CD4-positive, alpha-beta T cell treated with Interleukin-12 subunit alpha and Interleukin-12 subunit beta, for 1 hour (primary cell): ENCODE measurements around the gene PSME4.
"Not testable (repeated sequence)": the region's sequence is repeated elsewhere in the genome, so short reads cannot be mapped to it uniquely, and the experiment has no call there.

Experiments
- DNase-seq: peaks from one replicate; pipeline ENCODE4 v3.0.0-alpha.2; 2020

The PSME4 gene

DNA sequence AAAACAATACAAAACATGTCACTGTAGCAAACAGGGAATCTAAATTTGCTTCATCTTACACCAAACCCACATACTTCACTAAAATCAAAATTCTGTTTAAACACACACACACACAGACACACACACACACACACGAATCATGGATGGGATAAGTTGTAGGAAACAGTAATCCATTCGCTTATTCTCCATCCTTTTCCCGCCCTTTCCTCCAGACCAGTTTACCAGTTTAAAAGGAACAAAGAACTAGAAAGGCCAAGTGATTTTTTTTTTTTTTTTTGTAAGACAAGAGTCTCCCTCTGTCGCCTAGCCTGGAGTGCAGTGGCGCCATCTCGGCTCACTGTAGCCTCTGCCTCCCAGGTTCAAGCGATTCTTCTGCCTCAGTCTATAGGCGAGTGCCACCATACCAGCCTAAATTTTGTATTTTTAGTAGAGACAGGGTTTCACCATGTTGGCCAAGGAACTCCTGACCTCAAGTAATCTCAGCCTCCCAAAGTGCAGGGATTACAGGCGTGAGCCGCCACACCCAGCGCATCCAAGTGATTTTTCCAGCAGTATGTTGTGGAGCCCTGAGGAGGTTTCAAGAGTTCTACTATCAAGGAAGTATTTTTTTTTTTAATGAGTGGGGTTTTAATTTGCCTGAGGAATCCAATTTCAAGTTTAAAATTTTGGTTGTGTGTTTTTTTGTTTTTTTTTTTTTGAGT, 5.7 kb downstream of the PSME4 start:
- no peak for DNase-seq

- DNase-seq = peak; percentile 10
Observed at GRCh38 chr2:53964257-53964952, 6.4 kb downstream of the PSME4 start.

- DNase-seq = not testable (repeated sequence)
Observed at GRCh38 chr2:53961478-53962216, 9.1 kb downstream of the PSME4 start.

- DNase-seq = no peak
Observed at GRCh38 chr2:53960476-53960875, 10.3 kb downstream of the PSME4 start.

- DNase-seq = no peak
Observed at GRCh38 chr2:53958443-53958842, 12.3 kb downstream of the PSME4 start.

DNA sequence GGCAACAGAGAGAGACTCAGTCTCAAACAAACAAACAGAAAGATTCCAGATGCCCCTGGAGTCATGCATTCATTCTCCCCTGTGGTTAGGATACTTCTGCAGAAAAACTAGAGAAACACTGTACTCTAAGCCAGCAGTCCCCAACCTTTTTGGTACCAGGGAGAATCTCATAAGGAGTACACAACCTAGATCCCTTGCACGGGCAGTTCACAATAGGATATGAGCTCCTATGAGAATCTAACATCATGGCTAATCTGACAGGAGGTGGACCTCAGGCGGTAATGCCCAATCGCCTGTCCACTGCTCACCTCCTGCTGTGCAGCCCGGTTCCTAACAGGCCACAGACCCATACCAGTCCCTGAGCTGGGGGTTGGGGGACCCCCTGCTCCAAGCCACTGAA, 18.3 kb downstream of the PSME4 start:
- DNase-seq = no peak

DNA sequence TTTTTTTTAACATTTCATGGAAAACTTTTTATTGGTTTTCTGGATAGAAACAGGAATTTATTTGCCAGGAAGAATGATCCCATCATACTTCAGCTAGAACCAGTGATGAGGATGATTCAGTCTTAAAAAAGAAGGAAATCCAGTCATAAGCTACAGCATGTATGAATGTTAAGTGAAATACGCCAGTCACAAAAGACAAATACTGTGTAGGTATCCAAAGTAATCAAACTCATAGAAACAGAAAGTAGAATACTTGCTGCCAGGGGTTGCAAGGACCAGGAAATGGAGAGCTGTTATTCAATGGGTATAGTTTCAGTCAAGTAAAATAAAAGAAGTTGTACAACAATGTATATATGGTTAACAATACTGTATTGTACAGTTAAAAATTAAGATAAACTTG, 21.3 kb downstream of the PSME4 start:
- DNase-seq = no peak

DNA sequence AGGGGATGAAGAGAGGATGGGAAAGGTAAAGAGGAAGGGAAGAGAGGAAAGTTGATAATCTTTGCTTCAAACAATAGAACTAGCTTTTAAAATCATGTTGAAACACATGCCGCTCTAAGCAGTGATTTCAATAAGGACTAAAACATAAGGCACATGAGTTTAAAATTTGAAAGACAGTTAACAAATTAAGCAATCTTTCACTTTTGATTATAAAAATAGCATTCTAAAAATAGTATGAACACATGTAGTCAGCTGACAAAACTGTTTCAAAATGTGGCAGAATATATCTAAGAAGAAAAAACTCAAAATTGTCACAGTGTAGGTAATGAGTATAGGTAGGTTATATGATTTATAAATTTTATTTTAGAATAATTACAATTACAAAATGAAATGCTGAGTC, 25.3 kb downstream of the PSME4 start:
- DNase-seq = no peak

DNA sequence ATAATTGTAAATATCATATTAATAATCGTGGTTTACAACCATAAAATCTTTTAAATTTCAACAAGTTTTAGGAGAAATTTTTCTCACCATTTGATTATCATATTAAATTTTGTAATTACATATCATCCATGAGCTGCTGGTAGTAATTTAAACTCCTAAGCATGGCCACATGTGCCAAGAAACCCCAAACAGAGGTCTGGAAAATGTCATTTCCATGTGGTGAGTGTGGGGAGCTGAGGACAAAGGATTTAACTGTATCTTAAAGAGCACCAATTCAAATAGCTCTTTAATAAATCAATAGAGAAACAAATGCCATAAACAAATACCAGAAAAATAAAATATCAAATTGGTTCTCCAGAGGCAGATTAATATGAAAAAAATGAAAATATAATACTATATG, 26.3 kb downstream of the PSME4 start:
- no peak for DNase-seq

GRCh38 chr2:53942280-53942679, 28.5 kb downstream of the PSME4 start:
- DNase-seq = no peak

GRCh38 chr2:53941749-53942148, 29.0 kb downstream of the PSME4 start:
- no peak for DNase-seq

DNA sequence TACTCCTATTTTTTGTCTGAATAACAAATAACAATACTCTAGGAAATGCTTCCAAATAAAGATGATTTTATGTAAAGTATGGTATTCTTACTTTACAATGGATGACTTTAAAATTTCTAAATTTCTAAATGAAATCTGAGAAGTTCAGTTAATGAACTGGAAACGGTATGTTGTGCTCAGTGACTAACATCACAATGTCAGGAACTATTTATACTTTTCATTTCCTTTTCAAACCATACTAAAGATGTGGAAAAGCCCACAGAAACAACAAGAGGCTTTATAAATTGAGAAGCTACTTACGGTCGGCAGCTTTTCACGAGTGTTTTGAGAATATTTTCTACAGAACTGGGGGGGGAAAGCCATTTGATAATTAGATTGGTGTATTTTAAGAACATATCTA, 31.1 kb downstream of the PSME4 start:
- no peak for DNase-seq

GRCh38 chr2:53938904-53939303, 31.9 kb downstream of the PSME4 start:
- no peak for DNase-seq

- no peak for DNase-seq
Observed at GRCh38 chr2:53933329-53933728, 37.5 kb downstream of the PSME4 start.

DNA sequence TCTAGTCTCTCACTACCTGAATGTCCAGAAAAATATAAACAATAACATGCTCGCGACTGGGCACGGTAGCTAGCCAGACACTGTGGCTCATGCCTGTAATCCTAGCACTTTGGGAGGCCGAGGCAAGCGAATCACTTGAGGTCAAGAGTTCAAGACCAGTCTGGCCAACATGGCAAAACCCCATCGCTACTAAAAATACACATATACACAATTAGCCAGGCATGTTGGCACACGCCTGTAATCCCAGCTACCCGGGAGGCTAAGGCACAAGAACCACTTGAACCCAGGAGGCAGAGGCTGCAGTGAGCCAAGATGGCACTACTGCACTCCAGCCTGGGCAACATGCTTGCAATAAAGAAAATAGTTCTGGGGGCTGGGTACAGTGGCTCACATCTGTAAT, 44.5 kb downstream of the PSME4 start:
- not testable (repeated sequence) for DNase-seq

DNA sequence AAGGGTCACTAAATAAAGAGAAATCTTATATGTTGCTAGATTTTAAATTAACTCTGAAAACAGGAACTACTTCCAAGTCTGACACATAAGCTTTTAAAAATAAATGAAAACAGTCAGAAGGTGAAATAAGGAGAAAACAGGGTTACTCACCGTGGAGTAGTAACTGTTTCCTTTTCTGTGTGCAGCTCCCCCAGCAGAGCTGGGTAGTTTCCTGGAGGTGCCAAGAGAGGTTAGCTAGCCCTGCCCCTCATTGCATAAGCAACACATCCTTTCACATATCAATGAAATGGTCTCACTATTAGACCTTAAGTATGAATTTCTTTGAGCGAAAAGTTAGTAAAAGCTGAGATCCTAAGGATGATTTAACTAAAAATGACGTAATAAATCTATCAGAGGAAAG, 57.1 kb downstream of the PSME4 start:
- DNase-seq = peak; percentile 10

DNA sequence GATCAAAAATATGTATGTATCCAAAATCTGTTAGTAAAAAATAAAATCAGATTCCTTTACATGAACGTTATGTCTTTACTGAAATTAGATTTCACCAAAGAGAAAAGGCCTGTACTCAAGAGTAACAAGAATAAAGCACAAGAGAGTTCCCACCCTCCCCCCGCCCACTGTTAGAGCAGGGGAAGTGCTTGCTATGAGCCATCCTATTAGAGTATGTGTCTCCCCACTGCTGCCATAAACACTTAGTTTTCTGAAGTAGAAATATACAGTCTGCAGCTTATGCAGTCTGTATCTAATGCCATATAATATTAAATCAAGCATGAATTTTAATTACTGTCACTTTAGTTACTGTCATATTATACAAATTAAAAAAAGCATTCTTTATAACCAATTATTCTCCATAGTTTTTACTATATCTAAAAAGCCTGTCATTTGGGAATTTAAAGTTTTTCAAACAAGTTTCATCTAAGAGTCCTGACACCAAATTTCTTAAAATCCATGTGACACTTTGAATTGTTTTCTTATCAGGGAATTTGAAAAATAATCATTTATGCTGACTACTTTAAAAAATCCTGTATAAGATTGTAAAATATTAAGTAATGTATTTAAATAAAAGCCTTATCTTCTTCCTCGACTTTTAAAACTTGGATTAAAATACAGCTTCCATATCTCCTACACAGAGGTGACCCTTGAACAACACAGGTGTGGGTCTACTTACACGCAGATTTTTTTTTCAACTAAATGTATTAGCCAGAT, 59.2 kb downstream of the PSME4 start:
- DNase-seq = no peak

- no peak for DNase-seq
Observed at GRCh38 chr2:53907582-53907981, 63.2 kb downstream of the PSME4 start.

- no peak for DNase-seq
Observed at GRCh38 chr2:53905396-53905795, 65.4 kb downstream of the PSME4 start.

DNA sequence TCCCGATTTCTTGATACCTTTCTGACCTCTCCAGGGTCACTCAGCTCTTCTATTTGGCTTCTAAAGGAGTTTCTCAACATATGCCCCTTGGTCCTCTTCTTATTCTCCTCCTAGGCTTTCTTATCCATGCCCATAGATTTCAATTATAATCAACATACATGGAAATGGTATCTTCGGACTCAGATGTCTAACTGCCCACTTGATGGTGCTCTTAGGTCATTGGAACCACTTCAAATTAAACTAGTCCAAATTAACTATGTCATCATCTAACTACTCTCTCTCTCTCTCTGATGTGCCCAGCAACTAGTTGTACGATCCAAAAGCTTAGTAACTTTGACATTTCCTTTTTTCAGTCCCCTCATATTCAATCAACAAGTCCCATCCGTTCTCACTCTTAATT, 67.8 kb downstream of the PSME4 start:
- no peak for DNase-seq

- DNase-seq = no peak
Observed at GRCh38 chr2:53901192-53901591, 69.6 kb downstream of the PSME4 start.

DNA sequence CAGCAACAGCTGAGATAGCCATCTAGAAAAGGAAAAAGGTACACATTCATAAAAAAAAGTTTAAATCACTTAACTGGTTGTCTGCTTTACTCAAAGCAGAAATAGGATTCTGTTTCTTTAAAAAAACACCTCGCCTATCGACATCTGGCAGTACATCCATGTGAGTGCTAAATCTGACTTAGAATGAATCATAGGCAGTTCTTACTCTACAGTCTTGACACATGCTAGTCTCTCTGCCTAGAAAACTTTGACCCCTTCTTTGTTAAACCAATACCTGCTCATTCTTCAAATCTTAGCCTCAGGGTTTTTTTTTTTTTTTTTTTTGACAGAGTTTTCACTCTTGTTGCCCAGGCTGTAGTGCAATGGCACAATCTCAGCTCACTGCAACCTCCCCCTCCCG, 73.9 kb downstream of the PSME4 start:
- no peak for DNase-seq
